Esophagus muscularis mucosa (tissue), 4 donors: Measurements from ENCODE around the gene RNF149. TPM values are rescaled to one million over a fixed set of nuclear protein-coding genes. Genes with fewer than 3 reads are reported as not detected.

ENCODE experiments used
- DNase-seq: peaks from one replicate; pipeline ENCODE4 v3.0.0-alpha.2; 2017; ENCODE audit errors: extremely low spot score
- H3K27ac ChIP-seq, 4 donors: fragments of 200-600 bp; sonication (generic); replicated peaks in 1 of 4; 1 replicate in 3 of 4; 2 replicates in 1 of 4; pipeline ENCODE4 v1.5.1; 2016 to 2019; ENCODE audit warnings: mild to moderate bottlenecking in 1 of 4
- H3K27me3 ChIP-seq, 4 donors: fragments of 200-600 bp; sonication (generic); one replicate each; pipeline versions ENCODE4 v1.5.1 to v1.6.0; 2016 to 2019
- H3K36me3 ChIP-seq, 4 donors: fragments of 200-600 bp; sonication (generic); one replicate each; pipeline ENCODE4 v1.5.1; 2016 to 2019
- H3K4me1 ChIP-seq, 4 donors: fragments of 200-600 bp; sonication (generic); one replicate each; pipeline ENCODE4 v1.5.1; 2016 to 2019
- H3K4me3 ChIP-seq, 4 donors: fragments of 200-600 bp; sonication (generic); 1 replicate in 2 of 4; 2 replicates in 2 of 4; pipeline ENCODE4 v1.5.1; 2016 to 2019; ENCODE audit warnings: mild to moderate bottlenecking in 4 of 4, moderate library complexity in 1 of 4
- H3K9me3 ChIP-seq, 4 donors: fragments of 200-600 bp; sonication (generic); 1 replicate in 3 of 4; 2 replicates in 1 of 4; pipeline ENCODE4 v1.5.1; 2016 to 2019
- CTCF ChIP-seq, 3 experiments: fragments of 200-600 bp in 2 of 3; fragments of 450-650 bp in 1 of 3; sonication (generic) in 2 of 3; IDR thresholded peaks; one replicate each; pipeline ENCODE4 v1.5.1; 2017 to 2019; ENCODE audit warnings: antibody characterized with exemption in 3 of 3, mild to moderate bottlenecking in 2 of 3, moderate library complexity in 1 of 3
- EP300 ChIP-seq: sonication (generic); formaldehyde crosslinking; IDR thresholded peaks from one replicate; pipeline ENCODE4 v1.6.1; 2017; ENCODE audit warnings: antibody characterized with exemption
- POLR2A ChIP-seq: fragments of 450-650 bp; IDR thresholded peaks from one replicate; pipeline ENCODE4 v1.6.1; 2017; ENCODE audit warnings: antibody characterized with exemption, moderate library complexity, mild to moderate bottlenecking, low read depth
- POLR2AphosphoS5 ChIP-seq, 2 donors: sonication (generic); formaldehyde crosslinking; IDR thresholded peaks; one replicate each; pipeline ENCODE4 v1.6.1; 2017; ENCODE audit warnings: antibody characterized with exemption in 2 of 2
- WGBS: methylation state at CpG from one replicate; pipeline ENCODE4 v1.1.5; 2018; 5-methylcytosine and 5-hydroxymethylcytosine counted together
- intact Hi-C: fragments of 100-400 bp; cut with DNase I; formaldehyde crosslinking; loops from one replicate; pipeline ENCODE4 v1.15.1; 2023
- total RNA-seq, 4 donors: library from RNA; depleted of rRNA; stranded (reverse); fragments of >200 nt; gene quantifications; one replicate each; pipeline versions ENCODE4 v1.1.0 to v1.2.1, GENCODE V29; 2016

RNF149 gene, protein sequence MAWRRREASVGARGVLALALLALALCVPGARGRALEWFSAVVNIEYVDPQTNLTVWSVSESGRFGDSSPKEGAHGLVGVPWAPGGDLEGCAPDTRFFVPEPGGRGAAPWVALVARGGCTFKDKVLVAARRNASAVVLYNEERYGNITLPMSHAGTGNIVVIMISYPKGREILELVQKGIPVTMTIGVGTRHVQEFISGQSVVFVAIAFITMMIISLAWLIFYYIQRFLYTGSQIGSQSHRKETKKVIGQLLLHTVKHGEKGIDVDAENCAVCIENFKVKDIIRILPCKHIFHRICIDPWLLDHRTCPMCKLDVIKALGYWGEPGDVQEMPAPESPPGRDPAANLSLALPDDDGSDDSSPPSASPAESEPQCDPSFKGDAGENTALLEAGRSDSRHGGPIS
- 10 to 100 TPM; 29.5 to 66.6 (median 40.0) TPM for total RNA-seq

DNA sequence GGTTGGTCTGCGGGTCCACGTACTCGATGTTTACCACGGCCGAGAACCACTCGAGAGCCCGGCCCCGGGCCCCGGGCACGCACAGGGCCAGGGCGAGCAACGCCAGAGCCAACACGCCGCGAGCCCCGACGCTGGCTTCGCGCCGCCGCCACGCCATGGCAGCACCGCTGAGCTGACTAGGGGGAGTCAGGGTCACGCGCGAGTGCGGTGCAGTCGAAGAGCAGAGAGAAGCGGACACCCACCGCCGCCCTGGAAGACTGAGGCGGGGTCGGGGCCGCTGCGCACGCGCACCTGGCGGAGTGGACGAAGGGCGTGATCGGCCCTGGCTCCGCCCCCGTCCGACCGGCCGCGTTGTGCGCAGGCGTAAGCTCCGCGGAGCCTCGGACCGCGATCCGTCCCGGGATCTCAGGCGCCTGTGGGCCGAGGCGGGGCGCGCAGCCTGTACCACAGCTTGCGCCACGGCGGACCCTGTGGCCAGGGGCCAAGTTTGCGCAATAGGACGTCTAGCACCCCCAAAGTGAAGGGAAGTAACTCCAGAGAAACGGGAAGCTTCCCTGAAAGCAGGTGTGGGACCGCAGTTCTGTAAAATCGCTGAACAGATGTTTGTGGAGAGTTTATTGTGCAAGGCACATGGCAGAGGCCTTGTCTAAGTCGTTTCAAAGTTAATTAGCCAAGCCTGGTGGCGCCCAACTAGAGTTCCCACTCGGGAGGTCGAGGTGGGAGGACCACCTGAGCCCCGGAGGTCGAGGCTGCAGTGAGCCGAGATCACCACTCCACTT lies at the start of gene RNF149:
Gene RNF149, minus strand, starts transcription at position 270 of the 779 bp plus-strand sequence. Its CDS starts 113 bp downstream, at position 157.
- Histone ChIP-seq H3K27me3 (no peaks in the 10 kb centered on the region), H3K4me3 (peak within 1 kb of the TSS; percentile 82 to 96 (median 92)), H3K27ac (peak within 1 kb of the TSS; percentile 88 to 91 (median 90)), H3K36me3 (no peaks in the 10 kb centered on the region), H3K4me1 (peaks cover 19 to 43% (median 41%) of the 10 kb centered on the region in 4 donors), H3K9me3 (no peaks in the 10 kb centered on the region)
- intact Hi-C loops, result loop anchor here (5.0 kb wide), 1 partner anchor 56 kb away; the partner anchor contains the start of gene CNOT11
- peak; percentile 97 for DNase-seq
- TF ChIP-seq EP300, result no peak
- peak in 1 of 3 experiments; percentile 14 for TF ChIP-seq CTCF (IDR thresholded peaks at IDR 0.05)
- TF ChIP-seq POLR2A, result peak; percentile 77
- peak; percentile 97 to 98 for TF ChIP-seq POLR2AphosphoS5 (IDR thresholded peaks at IDR 0.05)
- WGBS, result 21% methylated on average over 10 of the region's 76 CpGs

GRCh38 chr2:101357376-101357775 lies 48.9 kb upstream of the RNF149 start:
- Histone ChIP-seq H3K4me1 (no peaks in the 10 kb centered on the region), H3K9me3 (no peaks in the 10 kb centered on the region), H3K36me3 (no peaks in the 10 kb centered on the region), H3K27me3 (no peaks in the 10 kb centered on the region), H3K27ac (no peak overlapping the region), H3K4me3 (no peak overlapping the region)
- no peak for TF ChIP-seq POLR2A
- TF ChIP-seq CTCF (IDR thresholded peaks at IDR 0.05), result no peak
- no peak for TF ChIP-seq EP300
- TF ChIP-seq POLR2AphosphoS5 (IDR thresholded peaks at IDR 0.05), result no peak
- no peak for DNase-seq
- intact Hi-C loops, result no loop called here

DNA sequence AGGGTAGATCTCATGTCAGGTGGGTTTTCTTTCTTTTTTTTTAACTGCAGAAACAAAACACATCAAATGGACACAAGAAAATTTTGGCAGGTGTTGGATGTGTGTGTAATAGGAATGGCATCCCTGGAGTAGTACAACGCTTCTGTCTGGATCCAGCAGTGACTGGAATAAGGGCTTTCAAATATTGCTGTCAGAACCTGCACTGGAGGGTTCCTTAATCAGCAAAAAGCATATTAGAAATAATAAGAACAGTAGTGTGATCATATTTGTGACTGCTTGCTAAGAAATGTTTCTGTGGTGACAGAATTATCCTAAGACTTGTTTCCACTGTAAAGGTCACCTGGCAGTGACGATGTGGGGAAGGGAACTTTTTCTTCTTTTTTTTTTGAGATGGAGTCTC lies 48.0 kb upstream of the RNF149 start:
- no peak for DNase-seq
- no peaks in the 10 kb centered on the region for H3K36me3 ChIP-seq
- intact Hi-C loops, result no loop called here
- no peak overlapping the region for H3K27ac ChIP-seq
- no peak overlapping the region for H3K4me3 ChIP-seq
- TF ChIP-seq EP300 (no peak), CTCF (IDR thresholded peaks at IDR 0.05) (no peak), POLR2A (no peak), POLR2AphosphoS5 (IDR thresholded peaks at IDR 0.05) (no peak)
- no peaks in the 10 kb centered on the region for H3K9me3 ChIP-seq
- no peaks in the 10 kb centered on the region for H3K4me1 ChIP-seq
- WGBS, result 67% methylated on average over 2 of the region's 2 CpGs
- H3K27me3 ChIP-seq, result no peaks in the 10 kb centered on the region

- no peaks in the 10 kb centered on the region for H3K9me3 ChIP-seq
- H3K4me1 ChIP-seq, result no peaks in the 10 kb centered on the region
- TF ChIP-seq CTCF (IDR thresholded peaks at IDR 0.05) (no peak), EP300 (no peak), POLR2A (no peak), POLR2AphosphoS5 (IDR thresholded peaks at IDR 0.05) (no peak)
- intact Hi-C loops, result no loop called here
- 77% methylated on average over 6 of the region's 6 CpGs for WGBS
- no peaks in the 10 kb centered on the region for H3K36me3 ChIP-seq
- H3K27me3 ChIP-seq, result no peaks in the 10 kb centered on the region
- DNase-seq, result no peak
- H3K27ac ChIP-seq, result no peak overlapping the region
- no peak overlapping the region for H3K4me3 ChIP-seq
Observed at GRCh38 chr2:101356055-101356454, 47.6 kb upstream of the RNF149 start.
